Measurements from ENCODE around the gene MYT1. TPM values are rescaled to one million over a fixed set of nuclear protein-coding genes. Genes with fewer than 3 reads are reported as not detected.
A peak's percentile ranks its signal among the peaks of the same experiment; 100 is the strongest.

The MYT1 gene
- total and polyA plus RNA-seq, 2 of the 8 experiments (the other 6 are each of a cell fraction or from before 2014, with no cell fraction given): 0.63 to 2.0 TPM

GRCh38 chr20:64119301-64119680, 45.0 kb upstream of the MYT1 start:
- WGBS, 2 experiments (ENCODE audit: extremely low coverage in 1 of 2, insufficient coverage in 1 of 2, insufficient read length in 1 of 2, insufficient replicate concordance in 2 of 2, low coverage in 1 of 2, low lambda C conversion rate in 2 of 2, missing lambda C conversion rate in 1 of 2): 84% methylated on average over 8 of the region's 8 CpGs; no CpG with 5 or more reads in 1 of the 2 experiments
- H2AFZ ChIP-seq (ENCODE audit: low read length): no peak overlapping the region
- no peaks in the 10 kb centered on the region for H3K36me3 ChIP-seq (ENCODE audit: control insufficient read depth in 2 of 4, insufficient read depth in 4 of 4, low read length in 3 of 4)
- no peak overlapping the region for H3K56ac ChIP-seq (replicated peaks; ENCODE audit: insufficient read length, low read depth, low read length)
- no peak overlapping the region for H2AK5ac ChIP-seq (ENCODE audit: low read depth, low read length)
- no peaks in the 10 kb centered on the region for H3K9me3 ChIP-seq (ENCODE audit: insufficient read depth in 2 of 2, low read depth in 1 of 2, low read length in 1 of 2)
- POLR2A ChIA-PET (ENCODE audit: partially characterized antibody): interaction anchor here (0.7 to 1.3 kb wide), 3 partner anchors 35 to 76 kb away, joined by 3 to 4 read pairs (median 3); partner anchors contain the start of gene LKAAEAR1
- H2BK120ac ChIP-seq (replicated peaks; ENCODE audit: low read depth, low read length): no peak overlapping the region
- H3K18ac ChIP-seq (ENCODE audit: extremely low read depth, low read length): no peak overlapping the region
- H4K5ac ChIP-seq (ENCODE audit: insufficient read length, low read depth, low read length): no peak overlapping the region
- H2BK15ac ChIP-seq (ENCODE audit: low read length): peak overlapping the region; percentile 40; the same call in 1 of the 2 replicates
- no peak for DNase-seq (ENCODE audit: low read depth in 1 of 2, low spot score in 2 of 2)
- H3K79me1 ChIP-seq (ENCODE audit: low read depth, low read length): no peaks in the 10 kb centered on the region
- CTCF ChIA-PET (ENCODE audit: partially characterized antibody): interaction anchor here (1.0 to 10.1 kb wide), 18 partner anchors 11 to 134 kb away, joined by 3 to 144 read pairs (median 10); partner anchors contain the start of genes C20orf204, LKAAEAR1, NPBWR2 and OPRL1
- H2BK12ac ChIP-seq (ENCODE audit: low read depth, low read length): 0 out of 2 replicates have a peak overlapping the region, but pooled peaks have one; percentile 62
- no peak overlapping the region for H3K4me3 ChIP-seq (ENCODE audit: extremely low read depth in 1 of 4, insufficient read depth in 2 of 4, low read depth in 3 of 4, low read length in 4 of 4)
- FAIRE-seq: no peak
- no peaks in the 10 kb centered on the region for H4K20me1 ChIP-seq (replicated peaks in 1 of 2; ENCODE audit: control insufficient read depth in 1 of 2, insufficient read depth in 2 of 2, low read length in 2 of 2)
- peak overlapping the region; percentile 79; the same call in 1 of the 2 replicates for H4K8ac ChIP-seq (ENCODE audit: extremely low read depth, insufficient read depth, low read length)
- no peak overlapping the region for H3K9ac ChIP-seq (replicated peaks in 1 of 4; ENCODE audit: extremely low read depth in 1 of 4, low read depth in 3 of 4, low read length in 3 of 4)
- no peak overlapping the region for H3K4me2 ChIP-seq (ENCODE audit: insufficient read depth in 1 of 2, low read depth in 2 of 2, low read length in 2 of 2)
- no peak overlapping the region for H3K4ac ChIP-seq (replicated peaks; ENCODE audit: insufficient read length, low read depth, low read length)
- no peaks in the 10 kb centered on the region; a peak in 2 of 7 replicates for H3K4me1 ChIP-seq (replicated peaks in 1 of 4; ENCODE audit: control insufficient read depth in 3 of 4, insufficient read depth in 4 of 4, low read length in 3 of 4)
- H4K91ac ChIP-seq (replicated peaks; ENCODE audit: insufficient read length, low read length): no peak overlapping the region
- H2BK5ac ChIP-seq (ENCODE audit: low read depth, low read length): no peak overlapping the region
- H3K23me2 ChIP-seq (ENCODE audit: low read depth, low read length): no peaks in the 10 kb centered on the region
- H2BK20ac ChIP-seq (ENCODE audit: low read length): no peak overlapping the region
- no peak overlapping the region for H3K27ac ChIP-seq (ENCODE audit: low read depth, low read length)
- no peak overlapping the region for H3K14ac ChIP-seq (ENCODE audit: insufficient read length)
- H3K79me2 ChIP-seq (ENCODE audit: control insufficient read depth in 1 of 2, insufficient read depth in 2 of 2, low read length in 2 of 2): no peaks in the 10 kb centered on the region
- H3K27me3 ChIP-seq (replicated peaks in 1 of 4; ENCODE audit: control insufficient read depth in 3 of 4, extremely low read depth in 1 of 4, insufficient read depth in 3 of 4, low read length in 3 of 4): no peaks in the 10 kb centered on the region; a peak in 2 of 7 replicates
- no peak overlapping the region for H3K23ac ChIP-seq (ENCODE audit: insufficient read length)
- TF ChIP-seq CTBP2 (IDR thresholded peaks at IDR 0.05; ENCODE audit: borderline replicate concordance, insufficient read depth, insufficient read length, low read length): no peak
- no peak for TF ChIP-seq NANOG (IDR thresholded peaks at IDR 0.05; ENCODE audit: insufficient read depth, low read depth, low read length, poor library complexity, severe bottlenecking)
- no peak for TF ChIP-seq CTCF (IDR thresholded peaks at IDR 0.05; ENCODE audit: control extremely low read depth in 1 of 3, insufficient read depth in 1 of 3, low read depth in 1 of 3, low read length in 3 of 3)
- TF ChIP-seq SIRT6 (IDR thresholded peaks at IDR 0.05; ENCODE audit: low read length): no peak
- no peak for TF ChIP-seq CREB1 (IDR thresholded peaks at IDR 0.05)
- TF ChIP-seq, protein P1, sequence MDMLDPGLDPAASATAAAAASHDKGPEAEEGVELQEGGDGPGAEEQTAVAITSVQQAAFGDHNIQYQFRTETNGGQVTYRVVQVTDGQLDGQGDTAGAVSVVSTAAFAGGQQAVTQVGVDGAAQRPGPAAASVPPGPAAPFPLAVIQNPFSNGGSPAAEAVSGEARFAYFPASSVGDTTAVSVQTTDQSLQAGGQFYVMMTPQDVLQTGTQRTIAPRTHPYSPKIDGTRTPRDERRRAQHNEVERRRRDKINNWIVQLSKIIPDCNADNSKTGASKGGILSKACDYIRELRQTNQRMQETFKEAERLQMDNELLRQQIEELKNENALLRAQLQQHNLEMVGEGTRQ (IDR thresholded peaks at IDR 0.05; ENCODE audit: low read length): no peak
- TF ChIP-seq FOSL1 (IDR thresholded peaks at IDR 0.05; ENCODE audit: insufficient read depth, low read depth, low read length): no peak
- no peak for TF ChIP-seq KDM1A (IDR thresholded peaks at IDR 0.05; ENCODE audit: borderline replicate concordance, low read length)
- no peak for TF ChIP-seq SUZ12 (IDR thresholded peaks at IDR 0.05; ENCODE audit: low read length)
- TF ChIP-seq GABPA (IDR thresholded peaks at IDR 0.05; ENCODE audit: borderline replicate concordance, insufficient read depth, low read length): no peak

All from H1 (cell line).